PFSK-1 (cell line): ENCODE data around the gene SP4.

ENCODE experiments used
- FOXP2 ChIP-seq: optimal IDR thresholded peaks from 2 replicates; pipeline ENCODE3; 2011; ENCODE audit warnings: borderline replicate concordance, control low read depth, inconsistent platforms; ENCODE audit not compliant: insufficient read depth; ENCODE audit errors: extremely low read length, extremely low read depth
- POLR2AphosphoS5 ChIP-seq: IDR thresholded peaks from 2 replicates; pipeline ENCODE4 v1.6.1; 2012; ENCODE audit warnings: low read depth, mild to moderate bottlenecking, control low read depth, low read length, moderate library complexity
- REST ChIP-seq, 2 experiments: IDR thresholded peaks; 2 replicates each; pipeline versions ENCODE4 v1.6.1 to v1.8.0; 2011 to 2012; ENCODE audit warnings: low read depth in 2 of 2, low read length in 2 of 2, control low read depth in 1 of 2, inconsistent platforms in 1 of 2, mild to moderate bottlenecking in 1 of 2, moderate library complexity in 1 of 2; ENCODE audit not compliant: insufficient read depth in 1 of 2
- SIN3A ChIP-seq: IDR thresholded peaks from 2 replicates; pipeline ENCODE4 v1.6.1; 2012; ENCODE audit warnings: mild to moderate bottlenecking, low read length, moderate library complexity, borderline replicate concordance; ENCODE audit not compliant: insufficient read depth
- TAF1 ChIP-seq: IDR thresholded peaks from 2 replicates; pipeline ENCODE4 v1.6.1; 2012; ENCODE audit warnings: low read length, control low read depth, borderline replicate concordance; ENCODE audit not compliant: insufficient read depth

SP4 gene

DNA sequence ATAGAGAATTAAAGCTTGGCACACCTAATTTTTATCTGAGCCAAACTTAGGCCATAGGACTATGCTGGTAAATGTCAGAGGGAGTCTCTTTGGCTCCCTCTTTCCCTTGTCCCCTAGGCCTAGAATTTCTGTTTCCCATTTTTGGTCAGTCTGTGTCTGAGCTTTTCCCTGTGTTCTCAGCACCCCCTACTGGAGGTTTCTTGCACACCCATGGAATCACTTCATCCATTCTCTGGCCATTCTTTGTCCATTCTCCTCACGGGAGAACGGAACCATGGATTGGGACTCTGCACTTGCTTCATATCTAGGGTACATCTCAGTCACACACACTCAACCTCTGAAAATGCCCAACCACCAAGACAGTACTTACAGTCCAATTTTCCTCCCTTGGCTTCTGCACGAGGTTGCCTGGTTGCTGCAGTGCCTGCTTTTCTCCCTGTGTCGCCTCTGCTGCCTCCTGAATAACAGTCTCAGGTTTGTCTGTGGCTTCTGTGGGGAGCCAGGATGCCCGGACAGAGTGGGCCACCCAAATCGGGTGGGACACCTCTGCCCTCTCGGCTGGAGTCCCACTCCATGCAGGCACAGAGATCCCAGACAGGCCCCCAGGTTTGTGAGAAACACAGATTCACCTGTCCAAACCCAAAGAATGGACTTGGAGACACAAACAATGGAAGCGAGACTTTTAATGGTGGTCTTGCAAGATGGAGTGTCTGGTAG is 79.9 kb downstream of the SP4 start:
- no peak for TF ChIP-seq SIN3A
- TF ChIP-seq POLR2AphosphoS5 = no peak
- TF ChIP-seq FOXP2 = no peak
- no peak for TF ChIP-seq REST (IDR thresholded peaks at IDR 0.05; ENCODE audit: insufficient read depth in 1 of 2, low read depth in 2 of 2, low read length in 2 of 2)
- no peak for TF ChIP-seq TAF1

GRCh38 chr7:21508538-21508937 is 80.7 kb downstream of the SP4 start:
- no peak for TF ChIP-seq TAF1
- TF ChIP-seq SIN3A = no peak
- no peak for TF ChIP-seq REST (IDR thresholded peaks at IDR 0.05; ENCODE audit: insufficient read depth in 1 of 2, low read depth in 2 of 2, low read length in 2 of 2)

DNA sequence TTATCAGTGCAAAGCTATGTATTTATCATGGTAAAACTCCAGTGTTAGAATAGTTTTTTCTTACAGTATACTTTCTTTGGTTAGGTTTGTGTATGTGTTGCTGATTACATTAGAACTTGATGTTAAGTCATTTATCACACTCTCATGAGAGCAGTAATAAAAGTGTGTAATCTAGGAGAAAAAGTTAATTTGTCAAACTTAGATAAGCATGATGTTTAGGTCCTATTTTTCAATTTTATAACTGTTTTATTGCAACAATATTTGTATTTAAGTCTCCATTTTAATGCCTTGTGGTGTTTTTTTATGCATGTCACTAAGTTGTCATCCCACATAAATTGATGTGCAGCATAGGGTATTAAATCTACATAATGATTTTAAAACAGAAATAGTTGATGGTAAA is 86.2 kb downstream of the SP4 start:
- TF ChIP-seq TAF1 = no peak
- no peak for TF ChIP-seq FOXP2
- TF ChIP-seq POLR2AphosphoS5 = no peak
- no peak for TF ChIP-seq REST (IDR thresholded peaks at IDR 0.05; ENCODE audit: insufficient read depth in 1 of 2, low read depth in 2 of 2, low read length in 2 of 2)
- TF ChIP-seq SIN3A = no peak

DNA sequence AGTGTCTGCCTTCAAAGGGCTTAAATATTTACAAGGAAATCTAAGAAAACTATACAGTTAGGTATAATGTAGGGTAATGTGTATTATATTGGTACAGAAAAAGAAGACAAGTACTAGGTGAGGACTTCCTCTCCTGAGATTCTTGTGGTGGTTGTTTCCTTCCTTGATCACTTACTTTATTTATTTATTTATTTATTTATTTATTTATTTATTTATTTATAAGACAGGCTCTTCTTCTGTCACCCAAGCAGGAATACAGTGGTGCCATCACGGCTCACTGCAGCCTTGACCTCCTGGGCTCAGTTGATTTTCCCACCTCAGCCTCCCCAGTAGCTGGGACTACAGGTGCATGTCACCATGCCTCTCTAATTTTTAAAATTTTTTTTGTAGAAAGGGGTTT is 96.8 kb downstream of the SP4 start:
- TF ChIP-seq SIN3A (no peak), FOXP2 (no peak), TAF1 (no peak), REST (IDR thresholded peaks at IDR 0.05; ENCODE audit: insufficient read depth in 1 of 2, low read depth in 2 of 2, low read length in 2 of 2) (no peak), POLR2AphosphoS5 (no peak)

DNA sequence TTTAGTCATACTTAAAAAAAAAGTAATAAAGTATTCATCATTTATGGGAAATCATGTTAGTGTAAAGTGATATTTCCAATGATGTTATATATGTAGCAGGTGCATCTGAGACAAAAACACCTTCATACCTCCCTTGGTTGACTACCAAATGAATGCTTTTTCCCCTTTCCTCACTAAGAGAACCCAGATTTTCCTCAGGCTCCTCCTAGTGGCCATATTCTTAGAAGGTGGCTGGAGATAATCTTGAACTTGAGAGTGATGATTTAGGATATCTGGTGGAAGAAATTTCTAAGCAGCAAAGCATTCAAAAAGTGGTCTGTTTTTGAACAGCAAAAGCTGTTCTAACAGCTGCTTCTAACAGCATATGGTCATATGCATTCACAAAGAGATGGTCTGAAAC is 98.1 kb downstream of the SP4 start:
- TF ChIP-seq POLR2AphosphoS5 = no peak
- no peak for TF ChIP-seq REST (IDR thresholded peaks at IDR 0.05; ENCODE audit: insufficient read depth in 1 of 2, low read depth in 2 of 2, low read length in 2 of 2)
